Measurements from ENCODE around the gene ERBB2.
"Not testable (repeated sequence)": the region's sequence is repeated elsewhere in the genome, so short reads cannot be mapped to it uniquely, and the experiment has no call there.

The ERBB2 gene

DNA sequence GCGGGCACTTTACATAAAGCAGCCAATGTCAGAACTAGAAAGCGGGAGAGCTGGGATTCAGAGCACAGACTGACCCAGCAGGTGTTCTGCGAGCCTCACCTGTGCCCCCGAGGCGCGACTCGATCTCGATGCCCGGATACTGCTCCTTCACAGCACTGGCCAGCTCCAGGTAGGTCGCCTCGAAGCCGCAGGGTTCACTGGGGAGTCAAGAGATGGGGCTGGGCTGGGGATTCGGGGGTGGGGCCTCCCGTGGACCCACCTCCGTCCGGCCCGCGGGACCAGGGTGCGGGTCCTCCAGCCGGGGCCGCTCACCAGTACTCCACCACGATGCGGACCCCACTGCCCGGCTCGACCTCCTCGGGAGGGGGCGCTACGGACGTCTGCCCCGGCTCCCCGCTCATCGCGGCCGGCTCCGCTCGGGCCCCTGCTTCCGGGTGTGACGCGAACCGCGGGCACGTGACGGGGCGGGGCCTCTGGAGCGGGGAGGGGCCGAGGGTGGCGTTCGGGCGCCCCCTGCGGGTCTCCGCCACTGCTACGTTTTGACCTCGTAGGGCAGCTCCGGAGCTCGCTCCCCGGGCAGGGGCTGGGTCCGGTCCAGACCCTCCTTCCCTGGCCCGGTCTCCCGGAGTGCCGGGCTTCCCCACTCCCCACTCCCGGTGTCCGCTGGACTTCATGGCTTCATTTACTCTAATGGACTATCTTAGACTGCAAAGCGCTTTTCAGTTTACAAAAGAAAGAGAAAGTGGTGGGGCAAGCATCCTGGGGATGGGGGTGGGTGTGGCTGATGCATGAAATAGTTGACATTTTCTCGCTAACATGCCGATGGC, 30.4 kb downstream of the ERBB2 start, which contains the start of gene MIEN1:
Gene MIEN1 (minus strand): TSS at position 438 of the 827 bp plus-strand sequence. CDS start 37 bp downstream, at position 401.
- DNase-seq = peak; percentile 89

DNA sequence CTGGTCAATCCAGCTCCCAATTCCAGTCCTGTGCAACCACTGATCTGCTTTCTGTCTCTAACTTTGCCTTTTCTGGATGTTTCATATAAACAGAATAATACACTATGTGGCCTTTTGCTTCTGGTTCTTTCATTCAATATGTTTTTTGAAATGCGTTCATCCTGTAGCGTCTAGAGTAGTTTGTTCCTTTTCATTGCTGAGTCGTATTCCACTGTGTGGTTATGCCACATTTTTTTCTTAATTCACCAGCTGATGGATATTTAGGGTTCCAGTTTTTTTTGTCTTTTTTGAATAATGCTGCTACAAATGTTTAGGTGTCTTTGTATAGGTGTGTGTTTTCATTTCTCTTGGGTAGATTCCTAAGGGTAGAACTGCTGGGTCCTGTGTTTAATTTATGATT, 32.7 kb downstream of the ERBB2 start:
- no peak for DNase-seq

DNA sequence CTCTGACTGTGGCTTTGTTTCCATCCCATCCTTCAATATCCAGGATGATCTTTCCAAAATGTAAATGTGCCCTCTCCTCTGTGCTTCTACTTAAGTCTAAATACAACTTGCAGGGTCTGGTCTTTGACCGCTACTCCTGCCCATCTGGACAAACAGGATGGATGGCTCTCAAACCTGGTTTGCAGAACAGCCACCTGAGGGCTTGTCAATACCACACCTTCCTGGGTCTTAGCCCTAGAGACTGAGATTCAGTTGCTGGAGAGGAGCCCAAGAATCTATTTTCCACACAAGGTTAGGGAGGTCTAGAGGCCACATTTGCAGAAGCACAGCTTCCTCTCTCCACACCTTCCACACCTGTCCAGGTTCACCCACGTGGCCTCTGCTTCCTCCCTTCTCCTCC, 36.0 kb downstream of the ERBB2 start:
- no peak for DNase-seq

DNA sequence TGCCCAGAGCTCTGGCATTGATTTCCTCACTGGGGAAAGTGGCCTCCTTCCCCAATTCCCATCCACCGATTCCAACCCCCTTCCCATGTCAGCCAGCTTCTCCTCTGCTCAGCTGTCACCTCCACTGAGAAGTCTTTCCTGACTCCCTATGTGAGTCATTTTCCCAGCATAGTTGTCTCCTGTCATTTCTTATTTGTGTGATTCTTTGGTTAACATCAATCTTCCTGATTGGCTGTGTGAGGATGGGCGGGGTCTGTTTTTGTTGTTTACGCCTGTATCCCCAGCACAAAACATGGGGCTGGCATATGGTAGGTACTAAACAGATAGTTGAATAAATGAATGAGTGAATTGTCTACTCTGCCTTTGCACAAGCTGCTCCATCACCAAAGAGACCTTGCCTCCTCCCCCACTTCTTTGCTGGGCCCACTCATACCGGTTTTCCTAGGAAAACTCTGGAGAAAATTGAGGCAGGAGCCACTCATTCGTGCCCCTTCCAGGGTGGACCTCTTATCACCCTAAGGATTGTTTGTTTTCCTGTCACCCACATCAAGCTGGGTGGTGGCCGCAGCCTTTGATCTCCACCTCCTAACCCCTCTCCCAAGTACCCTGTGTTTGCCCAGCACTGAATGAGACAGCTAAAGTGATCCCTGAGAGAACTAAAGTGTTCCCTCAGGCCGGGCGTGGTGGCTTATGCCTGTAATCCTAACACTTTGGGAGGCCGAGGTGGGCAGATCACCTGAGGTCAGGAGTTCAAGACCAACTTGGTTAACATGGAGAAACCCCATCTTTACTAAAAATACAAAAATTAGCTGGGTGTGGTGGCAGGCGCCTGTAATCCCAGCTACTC, 36.7 kb downstream of the ERBB2 start:
- peak; percentile 23 for DNase-seq

DNA sequence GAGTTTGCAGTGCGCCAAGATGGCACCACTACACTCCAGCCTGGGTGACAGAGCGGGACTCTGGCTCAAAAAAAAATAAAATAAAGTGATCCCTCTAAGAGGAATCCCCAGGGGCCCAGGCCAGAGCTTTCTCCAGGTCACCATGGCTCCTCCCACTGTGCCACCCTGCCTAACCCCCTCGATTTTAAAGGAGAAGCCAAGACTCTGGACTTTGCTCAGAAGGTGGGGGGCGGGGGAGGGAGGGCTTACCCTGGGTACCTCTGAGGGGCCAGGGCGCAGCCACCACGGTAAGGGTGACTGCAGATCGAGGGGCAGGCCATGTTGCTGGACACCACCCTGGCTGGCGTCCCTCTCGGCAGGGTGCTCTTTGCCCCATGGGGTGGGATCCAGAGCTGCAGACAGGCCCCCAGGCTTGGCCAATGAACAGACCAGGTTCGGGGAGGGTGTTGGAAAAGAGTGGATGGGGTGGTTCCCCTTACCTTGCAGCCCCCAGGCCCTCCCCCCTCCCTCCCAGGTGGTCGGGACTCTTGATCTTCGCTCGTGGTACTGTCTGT, 37.4 kb downstream of the ERBB2 start:
- DNase-seq = no peak

DNA sequence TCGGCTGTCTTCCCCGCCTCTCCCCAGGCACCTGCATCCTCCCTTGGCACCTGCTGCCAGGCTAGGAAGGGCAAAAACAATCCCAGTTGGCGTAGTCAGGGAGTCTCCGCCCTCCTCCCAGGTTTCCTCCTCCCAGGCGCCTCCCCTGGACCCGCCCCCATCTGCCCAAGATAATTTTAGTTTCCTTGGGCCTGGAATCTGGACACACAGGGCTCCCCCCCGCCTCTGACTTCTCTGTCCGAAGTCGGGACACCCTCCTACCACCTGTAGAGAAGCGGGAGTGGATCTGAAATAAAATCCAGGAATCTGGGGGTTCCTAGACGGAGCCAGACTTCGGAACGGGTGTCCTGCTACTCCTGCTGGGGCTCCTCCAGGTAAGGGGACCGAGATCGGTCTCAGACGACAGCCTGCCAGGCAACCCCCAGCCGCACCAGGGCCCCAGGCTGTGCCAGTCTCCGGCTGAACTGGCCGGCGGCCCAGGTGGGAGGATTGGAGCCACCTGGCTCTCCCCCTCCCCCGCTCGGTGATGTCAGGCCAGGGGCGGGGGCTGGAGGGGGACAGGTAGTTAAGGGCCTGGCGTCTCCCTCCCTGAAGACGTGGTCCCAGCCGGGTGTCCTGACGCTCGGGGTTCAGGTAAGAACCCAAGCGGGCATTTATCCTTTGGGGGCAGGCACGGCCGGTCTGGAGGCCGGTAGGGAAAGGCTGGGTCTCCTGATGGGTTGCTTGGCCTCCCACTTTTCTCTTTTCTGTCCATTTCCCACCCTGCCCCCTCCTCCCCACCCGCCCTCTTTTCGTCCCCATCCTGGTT, 38.1 kb downstream of the ERBB2 start, which contains the start of gene GRB7:
Gene GRB7 (plus strand): TSS at position 179 of the 808 bp plus-strand sequence. CDS start 4,364 bp downstream, outside the sequence.
- DNase-seq = no peak

DNA sequence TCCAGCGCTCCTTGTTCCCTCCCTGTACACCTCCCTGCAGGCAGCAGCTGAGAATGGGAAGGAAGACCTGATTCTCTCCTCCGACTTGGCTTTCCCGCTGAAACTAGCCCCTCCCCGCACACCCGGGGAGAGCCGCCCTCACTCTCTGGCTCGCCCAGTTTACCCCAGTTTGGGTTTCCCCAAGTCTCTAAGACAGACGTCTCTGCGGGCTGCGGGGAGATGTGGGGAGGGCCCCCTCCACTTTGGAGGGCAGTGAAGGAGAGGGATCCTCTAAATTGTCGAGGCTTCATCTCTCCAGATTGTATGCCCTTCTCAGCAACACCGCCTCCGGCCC, 38.7 kb downstream of the ERBB2 start:
- DNase-seq = no peak

DNA sequence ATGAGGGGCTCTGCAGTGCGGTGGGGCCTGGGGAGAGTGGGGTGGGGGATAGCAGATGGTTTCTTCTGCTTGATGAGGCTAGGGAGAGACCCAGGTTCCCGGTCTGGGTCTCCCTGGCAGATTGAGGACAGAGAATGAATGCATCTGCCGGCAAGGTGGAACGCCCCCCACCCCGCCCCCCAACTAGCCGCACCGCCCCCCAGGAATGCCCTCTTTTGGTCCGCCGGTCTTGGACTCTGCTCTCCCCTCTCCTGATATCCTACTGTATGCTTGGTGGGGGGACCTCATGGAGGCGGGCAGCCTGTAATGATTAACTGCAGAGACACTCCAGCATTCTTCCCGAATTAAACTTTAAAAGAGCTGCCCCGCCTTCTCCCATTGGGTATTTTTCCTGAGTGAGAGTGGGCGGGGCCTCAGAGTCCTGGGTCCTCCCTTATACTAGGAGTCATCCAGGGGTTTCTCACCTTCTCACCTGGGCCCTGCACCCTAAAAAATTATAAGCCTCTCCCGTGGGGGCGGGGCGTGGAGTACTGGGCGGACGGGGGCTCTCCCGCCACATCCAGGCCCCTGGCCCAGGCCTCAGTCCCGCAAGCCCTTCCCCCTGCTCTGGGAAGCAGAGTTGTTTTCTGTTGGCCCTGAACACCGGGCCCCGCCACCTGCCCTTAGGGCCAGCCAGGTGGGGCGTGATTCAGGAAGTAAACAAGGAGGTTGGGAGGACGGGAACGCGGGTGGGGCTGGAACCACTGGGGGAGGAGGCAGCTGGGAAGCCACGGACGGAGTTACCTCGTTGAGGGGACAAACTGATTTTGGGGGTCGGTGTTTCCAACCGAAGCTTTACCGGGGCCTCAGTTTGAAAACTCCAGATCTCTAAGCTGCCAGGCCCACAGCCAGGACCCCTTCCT, 39.4 kb downstream of the ERBB2 start:
- peak; percentile 19 for DNase-seq

DNA sequence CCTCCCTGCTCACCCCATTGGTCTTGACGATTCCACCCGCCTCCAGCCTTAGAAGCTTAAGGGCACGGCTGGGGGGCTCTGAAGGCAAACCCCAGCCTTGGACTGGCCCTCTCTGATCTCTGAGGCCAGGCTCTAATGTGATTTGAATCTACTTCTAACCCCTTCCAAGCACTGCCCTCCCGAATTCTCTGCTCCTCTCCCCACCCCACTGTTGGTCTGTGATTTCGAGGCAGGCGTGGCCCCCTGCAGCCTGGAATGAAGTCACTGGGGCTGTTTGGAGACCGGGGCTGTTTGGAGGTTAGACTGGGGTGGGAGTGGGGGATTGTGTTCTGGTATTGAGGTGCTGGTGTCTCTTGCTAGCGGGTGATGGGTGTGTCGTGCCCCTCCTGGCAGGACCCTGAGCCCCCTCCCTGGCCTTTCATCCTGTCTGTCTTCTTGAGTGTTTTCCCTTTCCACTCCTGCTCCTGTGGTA, 40.1 kb downstream of the ERBB2 start:
- DNase-seq = no peak

DNA sequence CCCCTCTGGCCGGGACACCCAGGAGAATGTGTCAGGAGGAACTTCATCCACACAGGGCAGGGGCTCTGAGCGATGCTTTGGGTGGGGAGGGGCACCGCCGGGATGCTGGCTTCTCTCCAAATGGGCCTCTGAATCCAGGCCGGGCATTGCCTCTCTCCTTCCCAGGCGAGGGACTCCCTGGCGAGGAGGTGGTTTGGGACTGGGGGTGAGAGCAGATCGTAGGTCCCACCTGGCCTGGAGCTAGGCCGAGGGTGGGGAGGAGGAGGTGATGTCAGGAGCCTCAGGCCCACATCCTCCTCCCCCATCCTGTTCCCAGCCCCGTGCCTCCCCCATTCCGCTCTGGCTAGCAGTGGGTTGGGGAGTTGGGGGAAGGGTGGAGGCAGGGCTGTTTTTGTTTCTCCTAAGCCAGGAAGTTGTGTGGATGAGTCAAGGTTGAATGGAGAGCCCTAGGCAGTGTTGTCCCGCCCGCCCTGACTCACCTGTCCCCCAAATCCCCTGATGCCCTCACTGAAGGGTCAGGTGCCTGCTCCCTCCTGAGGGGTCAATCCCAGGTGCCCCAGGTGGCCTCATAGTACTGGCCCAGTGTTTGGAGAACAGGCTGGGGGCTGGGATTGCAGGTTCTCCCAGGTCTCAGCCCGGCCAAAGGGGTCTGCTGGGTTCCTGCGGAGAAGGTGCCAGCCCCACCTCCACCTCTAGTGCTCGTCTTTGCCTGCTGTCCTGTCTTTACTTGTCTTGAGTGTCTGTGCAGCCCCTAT, 40.7 kb downstream of the ERBB2 start:
- no peak for DNase-seq

DNA sequence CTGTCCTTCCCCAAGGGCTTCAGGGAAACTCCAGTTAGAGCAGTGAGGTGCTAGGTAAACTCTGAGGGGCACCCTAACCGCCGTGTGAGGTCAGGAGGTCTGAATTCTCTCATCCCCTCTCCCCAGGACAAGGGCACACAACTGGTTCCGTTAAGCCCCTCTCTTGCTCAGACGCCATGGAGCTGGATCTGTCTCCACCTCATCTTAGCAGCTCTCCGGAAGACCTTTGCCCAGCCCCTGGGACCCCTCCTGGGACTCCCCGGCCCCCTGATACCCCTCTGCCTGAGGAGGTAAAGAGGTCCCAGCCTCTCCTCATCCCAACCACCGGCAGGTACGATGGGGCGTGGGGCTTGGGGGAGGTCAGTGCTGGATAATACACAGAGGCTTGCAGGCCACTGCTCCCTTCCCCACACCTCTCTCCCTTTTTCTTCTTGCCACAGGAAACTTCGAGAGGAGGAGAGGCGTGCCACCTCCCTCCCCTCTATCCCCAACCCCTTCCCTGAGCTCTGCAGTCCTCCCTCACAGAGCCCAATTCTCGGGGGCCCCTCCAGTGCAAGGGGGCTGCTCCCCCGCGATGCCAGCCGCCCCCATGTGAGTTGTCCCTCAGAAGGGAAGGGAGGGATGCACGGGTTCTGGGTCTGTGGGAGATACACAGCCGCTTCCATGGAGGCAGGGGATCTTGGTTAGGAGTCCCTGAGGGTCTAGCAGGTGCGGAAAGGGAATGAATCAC, 42.4 kb downstream of the ERBB2 start:
- no peak for DNase-seq

DNA sequence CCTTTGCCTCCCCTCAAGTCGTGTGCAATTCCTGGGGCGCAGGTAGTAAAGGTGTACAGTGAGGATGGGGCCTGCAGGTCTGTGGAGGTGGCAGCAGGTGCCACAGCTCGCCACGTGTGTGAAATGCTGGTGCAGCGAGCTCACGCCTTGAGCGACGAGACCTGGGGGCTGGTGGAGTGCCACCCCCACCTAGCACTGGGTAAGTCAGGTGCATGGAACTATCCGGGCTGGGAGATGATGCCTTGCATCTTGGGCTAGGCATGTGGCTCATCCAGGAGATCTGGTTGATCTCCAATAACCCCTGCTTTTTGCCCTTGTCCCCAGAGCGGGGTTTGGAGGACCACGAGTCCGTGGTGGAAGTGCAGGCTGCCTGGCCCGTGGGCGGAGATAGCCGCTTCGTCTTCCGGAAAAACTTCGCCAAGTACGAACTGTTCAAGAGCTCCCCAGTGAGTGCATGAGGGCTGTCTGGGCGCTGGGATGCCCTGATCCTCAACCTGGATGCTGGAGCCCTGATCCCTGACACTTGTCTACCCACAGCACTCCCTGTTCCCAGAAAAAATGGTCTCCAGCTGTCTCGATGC, 43.1 kb downstream of the ERBB2 start:
- DNase-seq = no peak

DNA sequence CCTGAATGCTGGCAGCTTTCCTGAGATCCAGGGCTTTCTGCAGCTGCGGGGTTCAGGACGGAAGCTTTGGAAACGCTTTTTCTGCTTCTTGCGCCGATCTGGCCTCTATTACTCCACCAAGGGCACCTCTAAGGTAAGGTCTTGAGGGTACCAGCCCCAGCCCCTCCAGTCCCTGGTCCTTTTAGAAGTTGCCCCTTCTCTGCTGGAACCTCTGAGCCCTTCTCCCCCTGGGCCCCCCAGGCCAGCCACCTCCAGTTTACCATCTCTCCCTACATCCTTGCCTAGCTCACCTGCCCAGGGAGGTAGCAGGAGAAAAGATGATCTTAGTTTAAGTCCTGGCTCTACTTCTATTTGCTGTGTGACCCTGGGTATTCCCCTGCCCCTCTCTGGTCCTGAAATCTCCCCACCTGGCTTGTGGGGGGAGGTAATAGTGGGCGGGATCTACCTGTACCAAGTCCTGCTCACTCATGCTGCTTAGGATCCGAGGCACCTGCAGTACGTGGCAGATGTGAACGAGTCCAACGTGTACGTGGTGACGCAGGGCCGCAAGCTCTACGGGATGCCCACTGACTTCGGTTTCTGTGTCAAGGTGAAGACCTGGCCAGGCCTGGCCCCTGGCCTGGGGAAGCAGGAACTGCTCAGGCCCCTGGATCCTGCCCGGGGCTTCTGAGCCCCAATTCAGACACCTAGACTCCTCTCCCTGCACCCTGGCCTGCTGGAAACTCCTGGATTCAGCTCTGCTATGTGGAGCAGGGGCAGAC, 44.4 kb downstream of the ERBB2 start:
- no peak for DNase-seq

DNA sequence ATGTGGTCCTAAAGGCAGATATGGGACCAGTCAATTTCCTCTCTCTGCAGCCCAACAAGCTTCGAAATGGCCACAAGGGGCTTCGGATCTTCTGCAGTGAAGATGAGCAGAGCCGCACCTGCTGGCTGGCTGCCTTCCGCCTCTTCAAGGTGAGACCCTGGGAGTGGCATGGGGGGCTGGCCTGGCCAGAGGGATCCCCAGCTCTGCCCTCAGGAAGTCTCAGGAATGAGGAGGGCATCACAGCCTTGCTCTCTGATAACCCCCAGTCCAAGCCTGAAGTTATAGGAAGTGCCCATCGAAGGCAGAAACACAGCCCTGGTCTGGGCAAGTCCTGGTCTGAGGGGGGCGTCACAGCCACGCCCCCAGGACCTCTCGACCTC, 45.0 kb downstream of the ERBB2 start:
- no peak for DNase-seq

DNA sequence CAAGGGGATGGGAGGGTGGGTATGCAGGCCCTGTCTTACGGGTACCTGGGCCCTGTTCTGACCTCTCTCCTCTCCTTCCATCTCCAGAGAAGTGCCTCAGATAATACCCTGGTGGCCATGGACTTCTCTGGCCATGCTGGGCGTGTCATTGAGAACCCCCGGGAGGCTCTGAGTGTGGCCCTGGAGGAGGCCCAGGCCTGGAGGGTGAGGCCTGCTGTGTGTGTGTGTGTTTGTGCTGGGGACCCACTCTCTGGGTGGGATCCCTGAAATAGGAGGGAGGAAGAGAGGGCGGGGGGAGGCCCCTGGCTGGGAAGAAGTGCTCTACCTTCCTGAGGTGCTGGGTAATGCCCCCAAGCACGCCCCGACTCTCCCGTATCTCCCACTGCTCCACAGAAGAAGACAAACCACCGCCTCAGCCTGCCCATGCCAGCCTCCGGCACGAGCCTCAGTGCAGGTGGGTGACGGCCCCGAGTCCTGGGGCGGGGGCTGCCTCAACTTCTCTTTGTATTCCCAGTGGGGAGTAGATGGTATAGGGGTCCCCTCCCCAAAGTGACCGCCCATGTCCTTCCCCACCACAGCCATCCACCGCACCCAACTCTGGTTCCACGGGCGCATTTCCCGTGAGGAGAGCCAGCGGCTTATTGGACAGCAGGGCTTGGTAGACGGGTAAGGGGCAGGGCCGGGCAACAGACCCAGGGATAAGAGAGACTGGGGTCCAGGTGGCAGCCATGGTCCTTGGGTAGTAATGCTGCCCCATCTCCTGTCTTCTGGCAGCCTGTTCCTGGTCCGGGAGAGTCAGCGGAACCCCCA, 45.7 kb downstream of the ERBB2 start:
- DNase-seq = no peak

DNA sequence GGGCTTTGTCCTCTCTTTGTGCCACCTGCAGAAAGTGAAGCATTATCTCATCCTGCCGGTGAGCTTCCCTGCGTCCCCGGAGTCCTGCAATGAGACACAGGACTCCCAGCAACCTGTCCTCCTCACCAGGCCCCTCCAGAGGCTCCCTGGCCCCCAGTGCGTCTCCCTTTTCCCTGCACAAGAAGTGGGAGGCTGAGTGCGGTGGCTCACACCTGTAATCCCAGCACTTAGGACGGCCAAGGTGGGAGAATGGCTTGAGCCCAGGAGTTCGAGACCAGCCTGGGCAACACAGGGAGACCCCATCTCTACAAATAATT, 46.2 kb downstream of the ERBB2 start:
- DNase-seq = no peak

DNA sequence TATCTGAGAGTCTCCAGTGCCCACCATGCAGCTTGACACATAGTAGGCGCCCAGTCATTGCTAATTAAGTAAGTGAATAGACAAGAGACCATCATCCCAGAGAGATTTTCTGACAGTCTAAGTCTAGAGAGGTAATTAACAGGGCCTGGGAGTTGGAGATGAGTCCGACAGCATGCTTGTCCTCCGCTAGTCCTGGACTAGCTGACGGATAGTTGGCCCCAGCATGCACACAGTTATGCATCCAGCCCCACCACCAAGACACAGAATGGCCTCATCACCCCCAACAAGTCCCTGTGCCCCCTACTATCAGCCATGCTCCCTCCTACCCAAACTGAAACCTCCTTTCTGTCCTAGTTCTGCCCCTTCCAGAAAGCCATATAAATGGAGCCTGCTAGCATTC, 47.9 kb downstream of the ERBB2 start:
- DNase-seq = no peak

DNA sequence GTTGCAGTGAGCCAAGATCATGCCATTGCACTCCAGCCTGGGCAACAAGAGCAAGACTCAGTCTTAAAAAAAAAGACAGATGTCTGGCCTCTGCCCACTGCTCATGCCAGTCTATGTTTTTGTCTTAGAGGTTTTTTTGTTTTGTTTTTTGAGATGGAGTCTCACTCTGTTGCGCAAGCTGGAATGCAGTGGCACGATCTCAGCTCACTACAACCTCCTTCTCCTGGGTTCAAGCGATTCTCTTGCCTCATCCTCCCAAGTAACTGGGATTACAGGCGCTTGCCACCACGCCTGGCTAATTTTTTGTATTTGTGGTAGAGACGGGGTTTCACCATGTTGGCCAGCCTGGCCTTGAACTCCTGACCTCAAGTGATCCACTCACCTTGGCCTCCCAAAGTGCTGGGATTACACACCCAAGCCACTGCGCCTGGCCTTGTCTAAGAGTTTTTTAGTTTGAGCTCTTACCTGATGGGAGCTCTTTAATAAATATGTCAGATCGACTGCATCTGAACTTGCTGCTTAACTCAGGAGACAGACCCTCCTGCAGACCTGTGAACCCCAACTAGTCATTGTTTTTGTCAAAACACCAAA, 48.7 kb downstream of the ERBB2 start:
- not testable (repeated sequence) for DNase-seq
